ENCODE results near the gene UGT1A5.

- TF ChIP-seq EZH2 (IDR thresholded peaks at IDR 0.05) (no peak), POLR2A (IDR thresholded peaks at IDR 0.05; ENCODE audit: borderline replicate concordance, extremely low read depth, insufficient read depth, insufficient read length) (no peak), MAX (IDR thresholded peaks at IDR 0.05) (no peak), CTCF (IDR thresholded peaks at IDR 0.05 in 2 of 3, conservative IDR thresholded peaks at IDR 0.05 in 1 of 3; ENCODE audit: borderline replicate concordance in 1 of 3, insufficient read depth in 1 of 3, low read depth in 2 of 3, low read length in 2 of 3) (no peak), EGR1 (IDR thresholded peaks at IDR 0.05; ENCODE audit: low read depth) (no peak), EZH2phosphoT487 (IDR thresholded peaks at IDR 0.05; ENCODE audit: borderline replicate concordance) (no peak), SIN3A (IDR thresholded peaks at IDR 0.05; ENCODE audit: low read depth) (no peak), FOSL1 (IDR thresholded peaks at IDR 0.05; ENCODE audit: low read depth) (no peak), POLR2AphosphoS5 (IDR thresholded peaks at IDR 0.05; ENCODE audit: low read depth, low read length) (no peak), ZFX (IDR thresholded peaks at IDR 0.05) (no peak), RAD21 (IDR thresholded peaks at IDR 0.05; ENCODE audit: low read depth) (no peak), SP1 (IDR thresholded peaks at IDR 0.05; ENCODE audit: low read depth) (no peak), REST (IDR thresholded peaks at IDR 0.05; ENCODE audit: low read depth) (no peak)
Observed at GRCh38 chr2:233705911-233706506, 6.7 kb upstream of the UGT1A5 start.

Measured in HCT116 (cell line).